Osteocyte (in vitro differentiated cells): Measurements from ENCODE around the gene RALGDS. TPM values are rescaled to one million over a fixed set of nuclear protein-coding genes. Genes with fewer than 3 reads are reported as not detected.

Source experiments
- DNase-seq: peaks from one replicate; pipeline ENCODE4 v3.0.0; 2021; ENCODE audit warnings: mixed read lengths; ENCODE audit not compliant: unreplicated experiment; ENCODE audit errors: extremely low spot score
- H3K27ac Mint-ChIP-seq: one replicate; pipeline ENCODE4 v1.8.0; 2021; ENCODE audit warnings: mild to moderate bottlenecking, mixed read lengths; ENCODE audit not compliant: unreplicated experiment
- H3K27me3 Mint-ChIP-seq: one replicate; pipeline ENCODE4 v1.8.0; 2021; ENCODE audit warnings: mixed read lengths; ENCODE audit not compliant: unreplicated experiment
- H3K36me3 Mint-ChIP-seq: one replicate; pipeline ENCODE4 v1.8.0; 2021; ENCODE audit warnings: mixed read lengths; ENCODE audit not compliant: unreplicated experiment
- H3K4me1 Mint-ChIP-seq: one replicate; pipeline ENCODE4 v1.8.0; 2021; ENCODE audit warnings: mixed read lengths; ENCODE audit not compliant: unreplicated experiment
- H3K4me3 Mint-ChIP-seq: one replicate; pipeline ENCODE4 v1.8.0; 2021; ENCODE audit warnings: mild to moderate bottlenecking, moderate library complexity, mixed read lengths; ENCODE audit not compliant: unreplicated experiment
- H3K9me3 Mint-ChIP-seq: one replicate; pipeline ENCODE4 v1.8.0; 2021; ENCODE audit warnings: mixed read lengths; ENCODE audit not compliant: unreplicated experiment
- total RNA-seq: library from RNA; stranded (reverse); gene quantifications from 2 replicates; pipeline ENCODE4 v1.2.1, GENCODE V29; 2021
- TF ChIP-seq, protein P1 (sequence below): fragments of 200-600 bp; sonication (generic); IDR thresholded peaks from 2 replicates; pipeline ENCODE4 v1.5.0; 2021; ENCODE audit warnings: antibody characterized with exemption, mild to moderate bottlenecking, moderate library complexity

The RALGDS gene
- total RNA-seq, 1 donor from 2014 or later: 38.4 TPM

DNA sequence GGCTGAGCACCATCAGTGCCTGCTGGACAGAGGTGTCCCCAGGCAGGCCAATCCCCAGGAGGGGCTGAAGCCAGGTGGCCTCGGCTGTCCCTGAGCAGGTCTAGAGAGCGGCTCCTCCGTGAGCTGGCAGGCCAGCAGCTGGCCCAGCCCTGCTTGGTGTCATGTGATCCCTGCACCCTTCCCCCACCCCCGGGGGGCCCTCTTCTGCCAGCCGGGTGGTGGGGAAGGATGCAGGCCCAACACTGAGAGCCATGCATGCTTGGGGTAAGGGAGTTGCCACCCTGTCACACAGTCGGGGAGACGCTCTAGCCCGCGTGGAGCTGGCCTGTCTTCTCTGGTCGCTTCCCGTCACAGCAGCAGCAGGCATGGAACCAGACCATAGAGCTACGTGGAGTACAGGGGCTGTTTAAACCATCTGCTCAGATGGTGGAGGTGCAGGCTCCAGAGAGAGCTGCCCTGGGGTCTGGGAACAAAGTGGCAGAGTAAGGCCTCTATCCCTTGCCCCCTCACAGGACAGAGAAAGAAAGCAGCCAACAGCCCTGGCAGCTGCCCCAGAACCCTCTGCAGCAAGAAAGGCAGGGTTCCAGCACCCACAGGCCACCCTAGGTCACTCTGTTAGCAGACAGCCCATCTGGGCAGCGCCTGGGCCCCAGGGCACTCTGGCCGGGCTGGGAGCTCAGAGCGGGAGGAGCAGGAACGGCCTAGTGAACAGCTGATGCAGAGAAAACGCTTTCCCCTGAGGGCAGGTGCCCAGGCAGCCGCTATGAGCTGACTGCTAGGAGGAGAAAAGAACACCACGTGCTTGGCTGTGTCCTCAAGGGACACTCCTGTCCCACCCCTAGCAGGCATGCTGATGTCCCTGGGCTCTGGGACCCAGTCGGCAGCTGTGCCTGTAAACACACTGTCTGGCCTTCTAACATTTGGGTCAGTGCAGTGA lies 6.8 kb downstream of the RALGDS start:
- Mint-ChIP-seq H3K27me3 (no peaks in the 10 kb centered on the region), H3K27ac (peak overlapping the region; percentile 88), H3K9me3 (no peaks in the 10 kb centered on the region), H3K36me3 (peaks cover 9% of the 10 kb centered on the region), H3K4me1 (peaks cover 56% of the 10 kb centered on the region), H3K4me3 (peak overlapping the region; percentile 26)
- TF ChIP-seq, protein P1, sequence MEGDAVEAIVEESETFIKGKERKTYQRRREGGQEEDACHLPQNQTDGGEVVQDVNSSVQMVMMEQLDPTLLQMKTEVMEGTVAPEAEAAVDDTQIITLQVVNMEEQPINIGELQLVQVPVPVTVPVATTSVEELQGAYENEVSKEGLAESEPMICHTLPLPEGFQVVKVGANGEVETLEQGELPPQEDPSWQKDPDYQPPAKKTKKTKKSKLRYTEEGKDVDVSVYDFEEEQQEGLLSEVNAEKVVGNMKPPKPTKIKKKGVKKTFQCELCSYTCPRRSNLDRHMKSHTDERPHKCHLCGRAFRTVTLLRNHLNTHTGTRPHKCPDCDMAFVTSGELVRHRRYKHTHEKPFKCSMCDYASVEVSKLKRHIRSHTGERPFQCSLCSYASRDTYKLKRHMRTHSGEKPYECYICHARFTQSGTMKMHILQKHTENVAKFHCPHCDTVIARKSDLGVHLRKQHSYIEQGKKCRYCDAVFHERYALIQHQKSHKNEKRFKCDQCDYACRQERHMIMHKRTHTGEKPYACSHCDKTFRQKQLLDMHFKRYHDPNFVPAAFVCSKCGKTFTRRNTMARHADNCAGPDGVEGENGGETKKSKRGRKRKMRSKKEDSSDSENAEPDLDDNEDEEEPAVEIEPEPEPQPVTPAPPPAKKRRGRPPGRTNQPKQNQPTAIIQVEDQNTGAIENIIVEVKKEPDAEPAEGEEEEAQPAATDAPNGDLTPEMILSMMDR: no peak
- DNase-seq: peak; percentile 90

DNA sequence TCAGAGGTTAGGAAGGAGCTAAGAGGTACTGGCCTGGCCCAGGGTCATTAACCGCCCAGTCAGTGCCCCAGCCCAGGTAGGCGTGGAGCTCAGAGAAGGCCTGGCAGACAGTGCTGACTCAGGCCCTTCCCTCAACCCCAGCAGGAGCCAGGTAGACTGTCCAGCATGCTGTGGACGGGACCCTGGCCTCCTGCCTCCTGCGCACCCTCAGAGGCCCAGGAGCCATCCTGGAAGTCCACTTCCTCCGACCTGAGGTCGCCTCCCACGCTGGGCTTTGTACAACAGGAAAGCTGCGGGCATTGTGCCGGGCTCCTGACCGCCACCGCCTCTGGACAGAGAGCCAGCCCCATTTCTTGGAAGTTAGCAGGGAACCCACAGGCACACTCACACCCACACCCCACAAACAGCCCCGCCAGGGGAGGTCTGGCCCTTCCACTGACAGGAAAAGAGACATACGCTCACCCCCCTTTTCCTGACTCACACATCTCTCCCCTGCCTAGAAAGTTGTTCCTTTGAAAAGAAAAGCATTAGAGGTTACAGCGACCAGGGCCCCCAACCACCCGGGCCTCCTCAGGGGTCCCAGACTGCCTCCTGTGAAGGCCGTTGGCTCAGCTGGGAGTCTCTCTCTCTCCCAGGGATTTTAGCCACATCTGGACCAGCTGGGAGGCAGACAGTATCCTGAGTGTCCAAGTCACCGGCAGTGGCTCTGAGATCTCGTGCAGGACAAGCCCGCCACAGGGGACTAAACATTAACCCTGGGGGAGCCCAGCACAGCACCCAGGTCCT lies 7.7 kb downstream of the RALGDS start:
- H3K4me3 Mint-ChIP-seq: peak overlapping the region; percentile 26
- TF ChIP-seq, protein P1: no peak
- peaks cover 48% of the 10 kb centered on the region for H3K4me1 Mint-ChIP-seq
- no peak for DNase-seq
- H3K27ac Mint-ChIP-seq: peak overlapping the region; percentile 88
- H3K27me3 Mint-ChIP-seq: no peaks in the 10 kb centered on the region
- H3K36me3 Mint-ChIP-seq: peaks cover 10% of the 10 kb centered on the region
- H3K9me3 Mint-ChIP-seq: no peaks in the 10 kb centered on the region

DNA sequence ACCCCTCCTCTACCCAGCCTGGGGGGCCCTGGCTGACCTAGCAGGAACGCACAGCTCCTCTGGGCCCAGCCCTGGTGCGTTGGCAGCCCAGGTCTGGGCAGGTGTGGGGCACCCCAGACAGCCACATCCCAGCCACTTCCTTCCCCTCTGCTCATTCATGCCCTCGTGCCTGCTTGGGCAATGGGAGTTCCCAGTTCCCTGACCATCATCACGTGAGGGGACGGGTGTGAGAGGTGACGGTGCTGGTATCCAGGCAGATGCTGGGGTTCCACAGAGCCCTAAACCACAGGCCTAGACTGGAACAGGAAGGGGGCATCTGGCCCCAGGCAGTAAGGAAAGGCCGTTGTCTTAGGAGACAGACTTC lies 8.4 kb downstream of the RALGDS start:
- H3K9me3 Mint-ChIP-seq: no peaks in the 10 kb centered on the region
- H3K27me3 Mint-ChIP-seq: no peaks in the 10 kb centered on the region
- TF ChIP-seq, protein P1: no peak
- DNase-seq: no peak
- peak overlapping the region; percentile 88 for H3K27ac Mint-ChIP-seq
- no peak overlapping the region for H3K4me3 Mint-ChIP-seq
- peaks cover 15% of the 10 kb centered on the region for H3K36me3 Mint-ChIP-seq
- peaks cover 42% of the 10 kb centered on the region for H3K4me1 Mint-ChIP-seq

DNA sequence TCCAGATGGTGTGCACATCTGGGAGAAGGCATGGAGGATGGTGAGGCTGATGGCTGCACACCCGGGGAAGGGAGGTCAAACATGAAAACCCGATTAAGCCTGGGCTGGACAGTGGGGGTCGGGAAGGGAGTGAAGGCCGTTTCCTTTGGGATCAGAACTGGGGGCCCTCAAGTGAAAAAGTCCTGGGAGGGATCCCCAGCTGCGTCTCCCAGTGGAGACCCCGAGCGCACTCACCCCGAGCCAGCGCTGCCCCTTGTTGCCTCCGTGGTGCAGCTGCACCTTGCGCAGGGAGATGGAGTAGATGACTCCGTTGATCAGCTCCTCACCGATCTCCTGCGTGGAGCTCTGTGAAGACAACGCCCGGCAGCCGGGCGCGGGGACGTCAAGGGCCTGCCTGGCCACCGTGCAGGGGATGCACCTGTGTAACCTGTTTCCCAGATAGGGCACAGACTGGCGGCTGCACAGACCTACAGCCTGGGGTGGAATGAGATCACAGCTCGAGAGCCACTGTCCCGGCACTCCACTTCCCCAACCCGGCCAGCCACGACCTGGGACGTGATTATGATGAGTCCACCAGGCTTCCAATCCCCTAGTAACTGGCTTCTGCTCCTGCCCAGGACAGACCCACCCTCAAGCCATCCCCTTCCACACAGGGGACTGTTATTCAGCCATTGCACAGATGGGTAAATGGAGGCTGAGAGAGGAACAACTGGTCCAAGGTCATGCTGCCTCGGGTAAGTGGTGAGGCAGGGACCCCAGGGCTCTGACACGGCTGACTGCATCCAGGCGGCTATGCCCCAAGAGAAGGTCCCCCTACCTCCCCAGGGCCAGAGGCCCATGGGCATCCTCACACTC lies 9.0 kb downstream of the RALGDS start:
- no peaks in the 10 kb centered on the region for H3K27me3 Mint-ChIP-seq
- H3K4me3 Mint-ChIP-seq: no peak overlapping the region
- H3K4me1 Mint-ChIP-seq: peaks cover 37% of the 10 kb centered on the region
- H3K36me3 Mint-ChIP-seq: peaks cover 16% of the 10 kb centered on the region
- TF ChIP-seq, protein P1: no peak
- H3K9me3 Mint-ChIP-seq: no peaks in the 10 kb centered on the region
- no peak overlapping the region for H3K27ac Mint-ChIP-seq
- no peak for DNase-seq
